Measurements from ENCODE around the gene ITGB1BP1.

ITGB1BP1 gene

GRCh38 chr2:9423100-9423921, at the start of gene ITGB1BP1, which contains the start of gene CPSF3:
TSS of gene ITGB1BP1 (minus strand) at chr2:9423528. CDS start at chr2:9418697, 4,831 bp downstream.
TSS of gene CPSF3 (plus strand) at chr2:9423654. CDS start at chr2:9423774, 120 bp downstream.
- peak; percentile 99 for DNase-seq

GRCh38 chr2:9472511-9472910, 49.2 kb upstream of the ITGB1BP1 start:
- no peak for DNase-seq

GRCh38 chr2:9471206-9471605, 47.9 kb upstream of the ITGB1BP1 start:
- DNase-seq: no peak

GRCh38 chr2:9467687-9468086, 44.4 kb upstream of the ITGB1BP1 start:
- no peak for DNase-seq

- no peak for DNase-seq
Measured at GRCh38 chr2:9466147-9466683, 42.9 kb upstream of the ITGB1BP1 start.

- no peak for DNase-seq
Measured at GRCh38 chr2:9465170-9465569, 41.8 kb upstream of the ITGB1BP1 start.

GRCh38 chr2:9463698-9464034, 40.3 kb upstream of the ITGB1BP1 start:
- no peak for DNase-seq

GRCh38 chr2:9462886-9463697, 39.8 kb upstream of the ITGB1BP1 start:
- no peak for DNase-seq

- DNase-seq: no peak
Measured at GRCh38 chr2:9462313-9462712, 39.0 kb upstream of the ITGB1BP1 start.

- no peak for DNase-seq
Measured at GRCh38 chr2:9461079-9461478, 37.8 kb upstream of the ITGB1BP1 start.

GRCh38 chr2:9460441-9461017, 37.2 kb upstream of the ITGB1BP1 start:
- DNase-seq: no peak

GRCh38 chr2:9451231-9451630, 27.9 kb upstream of the ITGB1BP1 start:
- no peak for DNase-seq

- no peak for DNase-seq
Measured at GRCh38 chr2:9445089-9445488, 21.8 kb upstream of the ITGB1BP1 start.

GRCh38 chr2:9443526-9443925, 20.2 kb upstream of the ITGB1BP1 start:
- DNase-seq: no peak

GRCh38 chr2:9441556-9441955, 18.2 kb upstream of the ITGB1BP1 start:
- DNase-seq: no peak

GRCh38 chr2:9440058-9440727, 16.9 kb upstream of the ITGB1BP1 start:
- DNase-seq: no peak

- no peak for DNase-seq
Measured at GRCh38 chr2:9439536-9439935, 16.2 kb upstream of the ITGB1BP1 start.

GRCh38 chr2:9434489-9434888, 11.2 kb upstream of the ITGB1BP1 start:
- no peak for DNase-seq

GRCh38 chr2:9430316-9431293, 7.3 kb upstream of the ITGB1BP1 start:
- DNase-seq: no peak

- no peak for DNase-seq
Measured at GRCh38 chr2:9428965-9429577, 5.7 kb upstream of the ITGB1BP1 start.
